GM12878 (cell line): ENCODE results near the gene HINT3. TPM values are rescaled to one million over a fixed set of nuclear protein-coding genes. Genes with fewer than 3 reads are reported as not detected.

Experiments used
- ATAC-seq: fragments of 200-7000 bp; cut with Tn5 transposase; 3 replicates; pipeline ENCODE4 v1.9.1; 2020; ENCODE audit warnings: mild to moderate bottlenecking, moderate library complexity
- BruUV-seq: library from RNA; stranded (reverse); fragments of 400-500 nt; replicated peaks from 2 replicates; lab custom pipeline; 2021; lab: Mats Ljungman, UMichigan
- CTCF ChIA-PET: fragments of 300-600 bp; sonication (Branson Sonifier 250); formaldehyde crosslinking; extraction: SDS; loops from one replicate; lab custom pipeline; 2021; ENCODE audit warnings: inconsistent platforms; lab: Yijun Ruan, JAX
- POLR2A ChIA-PET: fragments of 350-600 bp; formaldehyde crosslinking; extraction: SDS; loops from one replicate; lab custom pipeline; 2021; ENCODE audit warnings: inconsistent platforms; lab: Charles Lee
- RAD21 ChIA-PET: fragments of 300-600 bp; sonication (Branson Sonifier 250); formaldehyde crosslinking; loops from one replicate; lab custom pipeline; 2023; ENCODE audit warnings: antibody characterized with exemption; ENCODE audit not compliant: unreplicated experiment; lab: Charles Lee
- SMC1A ChIA-PET: fragments of 300-600 bp; sonication (Branson Sonifier 250); formaldehyde crosslinking; loops from one replicate; lab custom pipeline; 2023; ENCODE audit not compliant: unreplicated experiment, uncharacterized antibody; lab: Charles Lee
- DNase-seq: peaks from one replicate; pipeline ENCODE4 v3.0.0-alpha.2; 2011; ENCODE audit warnings: low read depth, low spot score
- FAIRE-seq: peaks from 3 replicates; lab custom pipeline; 2011; peaks lifted over from hg19 to GRCh38; lab: Jason Lieb, UNC
- H2AFZ ChIP-seq: 2 replicates; pipeline ENCODE4 v1.6.0; 2011; ENCODE audit warnings: low read depth, low read length, control low read depth; ENCODE audit not compliant: control insufficient read depth
- H3K27ac ChIP-seq: 2 replicates; pipeline ENCODE4 v1.5.1; 2011; ENCODE audit warnings: control low read depth; ENCODE audit not compliant: control insufficient read depth, insufficient read depth
- H3K27me3 ChIP-seq, 2 experiments: replicated peaks in 1 of 2; 2 replicates each; pipeline versions ENCODE4 v1.6.0 to v1.6.1; 2011; ENCODE audit warnings: low read length in 1 of 2; ENCODE audit not compliant: control insufficient read depth in 2 of 2, insufficient read depth in 2 of 2
- H3K36me3 ChIP-seq, 2 experiments: 2 replicates each; pipeline ENCODE4 v1.5.1; 2011; ENCODE audit warnings: low read length in 1 of 2; ENCODE audit not compliant: control insufficient read depth in 2 of 2, insufficient read depth in 2 of 2
- H3K4me1 ChIP-seq: 2 replicates; pipeline ENCODE4 v1.6.1; 2011; ENCODE audit warnings: mild to moderate bottlenecking, low read length, moderate library complexity, mixed read lengths; ENCODE audit not compliant: control insufficient read depth, insufficient read depth
- H3K4me2 ChIP-seq: 2 replicates; pipeline ENCODE4 v1.6.0; 2011; ENCODE audit warnings: control low read depth; ENCODE audit not compliant: control insufficient read depth, insufficient read depth
- H3K4me3 ChIP-seq: fragments of 200-600 bp; sonication (generic); 2 replicates; pipeline ENCODE4 v1.5.1; 2016
- H3K79me2 ChIP-seq: 2 replicates; pipeline ENCODE4 v1.6.0; 2011; ENCODE audit warnings: low read length; ENCODE audit not compliant: control insufficient read depth, insufficient read depth
- H3K9ac ChIP-seq: 2 replicates; pipeline ENCODE4 v1.8.0; 2011; ENCODE audit warnings: low read length, control low read depth, mixed read lengths; ENCODE audit not compliant: control insufficient read depth, insufficient read depth
- H3K9me3 ChIP-seq: replicated peaks from 3 replicates; pipeline ENCODE4 v1.5.1; 2011; ENCODE audit warnings: mild to moderate bottlenecking, low read length; ENCODE audit not compliant: control insufficient read depth, insufficient read depth
- H4K20me1 ChIP-seq: 2 replicates; pipeline ENCODE4 v1.6.0; 2011; ENCODE audit not compliant: control insufficient read depth, insufficient read depth
- GATAD2B ChIP-seq: fragments of 450-650 bp; conservative IDR thresholded peaks from 2 replicates; pipeline ENCODE4 v1.6.1; 2017; ENCODE audit warnings: low read depth, mild to moderate bottlenecking, moderate library complexity
- MTA3 ChIP-seq: IDR thresholded peaks from 2 replicates; pipeline ENCODE4 v1.6.1; 2012; ENCODE audit warnings: low read length, inconsistent platforms, borderline replicate concordance
- WGBS: methylation state at CpG from one replicate; pipeline ENCODE4 v1.1.6; 2016; ENCODE audit warnings: low lambda C conversion rate; ENCODE audit not compliant: insufficient replicate concordance, insufficient coverage; ENCODE audit errors: missing lambda C conversion rate; 5-methylcytosine and 5-hydroxymethylcytosine counted together
- in situ Hi-C: fragments of 300-500 bp; cut with MboI; formaldehyde crosslinking; loops from 9 replicates; pipeline ENCODE4 v1.14.3; 2018; ENCODE audit warnings: mixed read lengths
- intact Hi-C: fragments of 100-400 bp; cut with micrococcal nuclease; formaldehyde crosslinking; loops from one replicate; pipeline ENCODE4 v1.14.2; 2022; ENCODE audit not compliant: unreplicated experiment
- polyA plus RNA-seq, 11 experiments: library from polyadenylated mRNA; depleted of rRNA in 4 of 11; unstranded in 6 of 11; stranded (reverse) in 5 of 11; fragments of >200 nt; fragmentation: Nextera tagmentation in 4 of 11; fragmentation: Illumina TruSeq in 1 of 11; extraction: Ambion mirVana in 4 of 11; extraction: Trizol in 1 of 11; gene quantifications; 1 replicate in 1 of 11; 2 replicates in 10 of 11; pipeline versions ENCODE4 v1.2.1 to v1.2.3, GENCODE V29; 2011 to 2016; ENCODE audit warnings: inconsistent platforms in 2 of 11, missing spikeins in 2 of 11, low read depth in 1 of 11
- total RNA-seq, 4 experiments: library from RNA; depleted of rRNA in 3 of 4; stranded (reverse); fragments of >200 nt in 3 of 4; fragmentation: Illumina TruSeq in 1 of 4; extraction: Trizol in 1 of 4; gene quantifications; 2 replicates each; pipeline versions ENCODE4 v1.2.1 to v1.2.3, GENCODE V29; 2013 to 2021

The HINT3 gene
- total and polyA plus RNA-seq, 10 of the 15 experiments (the other 5 are each of a cell fraction or from before 2014, with no cell fraction given), result 0.72 to 9.1 (median 5.4) TPM

- Histone ChIP-seq H3K27ac (no peak overlapping the region), H3K4me1 (no peaks in the 10 kb centered on the region), H3K4me2 (no peak overlapping the region), H3K36me3 (peaks cover 0 to 18% of the 10 kb centered on the region in 2 experiments; a peak in 1 of 4 replicates), H3K79me2 (peaks cover 52% of the 10 kb centered on the region), H3K9me3 (no peaks in the 10 kb centered on the region), H3K9ac (no peak overlapping the region)
- ChIA-PET CTCF (interaction anchor here (0.7 to 7.1 kb wide), 35 partner anchors 9 to 667 kb away, joined by 3 to 68 read pairs (median 4); partner anchors contain the start of genes CENPW, NCOA7 and TRMT11), RAD21 (interaction anchor here (1.0 to 2.7 kb wide), 11 partner anchors 8 to 662 kb away, joined by 3 to 17 read pairs (median 6); partner anchors contain the start of gene TRMT11), POLR2A (interaction anchor here (0.7 to 1.7 kb wide), 4 partner anchors 9 to 701 kb away, joined by 3 to 10 read pairs (median 3); partner anchors contain the start of gene TRMT11), SMC1A (interaction anchor here (0.6 to 6.3 kb wide), 30 partner anchors 9 to 1506 kb away, joined by 3 to 39 read pairs (median 4); partner anchors contain the start of genes HINT3 and TRMT11)
- DNase-seq (no peak), FAIRE-seq (no peak)
- no peak for TF ChIP-seq MTA3
- TF ChIP-seq GATAD2B, result no peak
- TF ChIP-seq, all 136 proteins: peak for 0
- no peak overlapping the region for H3K4me3 ChIP-seq
- no peak for ATAC-seq
- H2AFZ ChIP-seq, result no peak overlapping the region
- no peaks in the 10 kb centered on the region for H3K27me3 ChIP-seq
- in situ Hi-C loops (loop anchor here (10.0 kb wide), 1 partner anchor 1130 kb away; no protein-coding TSS in a partner anchor), intact Hi-C loops (loop anchor here (5.0 to 10.0 kb wide), 2 partner anchors 320 to 662 kb away; no protein-coding TSS in a partner anchor)
- 77% methylated on average over 5 of the region's 5 CpGs for WGBS
- H4K20me1 ChIP-seq, result no peaks in the 10 kb centered on the region
- BruUV-seq, result no TSS peak
Measured at GRCh38 chr6:125994670-125995488, 38.3 kb downstream of the HINT3 start.
